Measurements from ENCODE around the gene MTO1. TPM values are rescaled to one million over a fixed set of nuclear protein-coding genes. Genes with fewer than 3 reads are reported as not detected.

Gene MTO1
- total and polyA plus RNA-seq, 2 of the 4 experiments (the other 2 are of a cell fraction), result 15.0 to 39.8 TPM

GRCh38 chr6:73418081-73418741 is 43.3 kb upstream of the MTO1 start:
- no TSS peak for BruUV-seq (replicated peaks)
- ATAC-seq (ENCODE audit: low read depth) (peak; percentile 75), DNase-seq (peak; percentile 58)
- H3K4me2 ChIP-seq (ENCODE audit: low read depth, low read length), result no peak overlapping the region
- H2BK15ac ChIP-seq (ENCODE audit: low read depth, low read length), result no peak overlapping the region
- no peaks in the 10 kb centered on the region for H3K27me3 ChIP-seq (ENCODE audit: control insufficient read depth, insufficient read depth, low read length)
- no peak overlapping the region for H4K5ac ChIP-seq (ENCODE audit: low read depth, low read length)
- no peak overlapping the region for H2BK120ac ChIP-seq (ENCODE audit: low read depth, low read length)
- H2AFZ ChIP-seq (replicated peaks; ENCODE audit: low read length, poor library complexity), result no peak overlapping the region
- H3K9me1 ChIP-seq (ENCODE audit: insufficient read depth, low read length), result no peaks in the 10 kb centered on the region
- H3K36me3 ChIP-seq (ENCODE audit: control insufficient read depth, insufficient read depth, low read length), result peaks cover 5% of the 10 kb centered on the region; the same call in 1 of the 2 replicates
- H3K18ac ChIP-seq (ENCODE audit: low read depth, low read length), result no peak overlapping the region
- ChIA-PET POLR2A (ENCODE audit: unreplicated experiment) (no interaction called here), CTCF (no interaction called here)
- peak overlapping the region; percentile 55; the same call in 1 of the 2 replicates for H3K14ac ChIP-seq (replicated peaks; ENCODE audit: low read depth, low read length)
- no peak overlapping the region for H2AK9ac ChIP-seq (replicated peaks; ENCODE audit: low read depth, low read length, poor library complexity)
- intact Hi-C loops (cut with micrococcal nuclease), result no loop called here
- no peaks in the 10 kb centered on the region for H4K20me1 ChIP-seq (ENCODE audit: insufficient read depth, low read length)
- no peak overlapping the region for H2BK20ac ChIP-seq (ENCODE audit: low read depth, low read length)
- dilution Hi-C loops (cut with HindIII; ENCODE audit: low sequenced_read_pairs, unreplicated experiment), result no loop called here
- peaks cover 3% of the 10 kb centered on the region; the same call in 1 of the 2 replicates for H3K4me1 ChIP-seq (ENCODE audit: control insufficient read depth, insufficient read depth, low read length)
- no peak overlapping the region for H4K91ac ChIP-seq (ENCODE audit: insufficient read depth, low read depth, low read length)
- H3K9ac ChIP-seq (ENCODE audit: low read depth, low read length), result no peak overlapping the region
- in situ Hi-C loops (cut with MboI; ENCODE audit: low sequenced_read_pairs), result no loop called here
- H3K23ac ChIP-seq (ENCODE audit: low read depth, low read length), result no peak overlapping the region
- no peak overlapping the region for H3K27ac ChIP-seq (ENCODE audit: insufficient read depth, low read length)
- no peak overlapping the region for H3K4ac ChIP-seq (ENCODE audit: low read depth, low read length)
- no peaks in the 10 kb centered on the region for H3K9me3 ChIP-seq (ENCODE audit: control insufficient read depth, insufficient read depth, low read length)
- no peaks in the 10 kb centered on the region; a peak in 1 of 4 replicates for H3K79me1 ChIP-seq (ENCODE audit: low read depth in 1 of 2, low read length in 2 of 2)
- H4K8ac ChIP-seq (ENCODE audit: low read depth in 2 of 2, low read length in 2 of 2), result no peak overlapping the region
- 90% methylated on average over 5 of the region's 11 CpGs; no CpG with 5 or more reads in 1 of the 2 experiments for WGBS, 2 experiments (ENCODE audit: extremely low coverage in 2 of 2, insufficient read length in 1 of 2)
- TF ChIP-seq POLR2A (IDR thresholded peaks at IDR 0.05; ENCODE audit: low read depth, low read length), result no peak
- no peak for TF ChIP-seq CHD1 (IDR thresholded peaks at IDR 0.05; ENCODE audit: low read depth, low read length)
- no peak overlapping the region for H2AK5ac ChIP-seq (ENCODE audit: low read depth, low read length)
- H3K56ac ChIP-seq (ENCODE audit: extremely low read depth, insufficient read depth, low read length), result no peak overlapping the region
- H2BK5ac ChIP-seq (ENCODE audit: low read depth, low read length, poor library complexity, severe bottlenecking), result no peak overlapping the region
- no peak overlapping the region for H3K4me3 ChIP-seq (ENCODE audit: insufficient read depth, low read depth, low read length)

Data from IMR-90 (cell line).